DND-41 (cell line): Measurements from ENCODE around the gene TTC23L.

ENCODE experiments used
- EZH2 ChIP-seq: IDR thresholded peaks from 3 replicates; pipeline ENCODE4 v1.6.1; 2012; ENCODE audit warnings: borderline replicate concordance, low read depth, mild to moderate bottlenecking, moderate library complexity, low read length, inconsistent platforms; ENCODE audit not compliant: severe bottlenecking
- TF ChIP-seq, protein P1 (sequence below): IDR thresholded peaks from 2 replicates; pipeline ENCODE4 v1.5.1; 2012; ENCODE audit warnings: borderline replicate concordance, low read length, moderate library complexity, mild to moderate bottlenecking; ENCODE audit not compliant: poor library complexity, severe bottlenecking; ENCODE audit errors: extremely low read depth

DNA sequence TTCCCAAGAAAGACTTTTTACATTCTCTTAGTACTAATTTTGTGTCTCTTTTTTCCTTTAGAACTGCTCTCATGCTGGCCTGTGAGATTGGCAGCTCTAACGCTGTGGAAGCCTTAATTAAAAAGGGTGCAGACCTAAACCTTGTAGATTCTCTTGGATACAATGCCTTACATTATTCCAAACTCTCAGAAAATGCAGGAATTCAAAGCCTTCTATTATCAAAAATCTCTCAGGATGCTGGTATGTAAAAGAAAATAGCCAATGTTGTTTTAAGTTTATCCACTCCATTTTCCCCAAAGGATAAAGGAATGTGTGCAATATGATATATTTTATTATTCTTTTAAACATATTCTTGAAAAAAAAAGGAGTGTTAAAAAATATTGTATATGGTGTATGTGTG, 27.3 kb upstream of the TTC23L start:
- TF ChIP-seq, protein P1, sequence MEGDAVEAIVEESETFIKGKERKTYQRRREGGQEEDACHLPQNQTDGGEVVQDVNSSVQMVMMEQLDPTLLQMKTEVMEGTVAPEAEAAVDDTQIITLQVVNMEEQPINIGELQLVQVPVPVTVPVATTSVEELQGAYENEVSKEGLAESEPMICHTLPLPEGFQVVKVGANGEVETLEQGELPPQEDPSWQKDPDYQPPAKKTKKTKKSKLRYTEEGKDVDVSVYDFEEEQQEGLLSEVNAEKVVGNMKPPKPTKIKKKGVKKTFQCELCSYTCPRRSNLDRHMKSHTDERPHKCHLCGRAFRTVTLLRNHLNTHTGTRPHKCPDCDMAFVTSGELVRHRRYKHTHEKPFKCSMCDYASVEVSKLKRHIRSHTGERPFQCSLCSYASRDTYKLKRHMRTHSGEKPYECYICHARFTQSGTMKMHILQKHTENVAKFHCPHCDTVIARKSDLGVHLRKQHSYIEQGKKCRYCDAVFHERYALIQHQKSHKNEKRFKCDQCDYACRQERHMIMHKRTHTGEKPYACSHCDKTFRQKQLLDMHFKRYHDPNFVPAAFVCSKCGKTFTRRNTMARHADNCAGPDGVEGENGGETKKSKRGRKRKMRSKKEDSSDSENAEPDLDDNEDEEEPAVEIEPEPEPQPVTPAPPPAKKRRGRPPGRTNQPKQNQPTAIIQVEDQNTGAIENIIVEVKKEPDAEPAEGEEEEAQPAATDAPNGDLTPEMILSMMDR = no peak
- TF ChIP-seq EZH2 = no peak
